Epithelial cell of proximal tubule (primary cell): ENCODE measurements around the gene APLF. TPM values are rescaled to one million over a fixed set of nuclear protein-coding genes. Genes with fewer than 3 reads are reported as not detected.

Experiments
- DNase-seq: peaks from one replicate; pipeline ENCODE4 v3.0.0-alpha.2; 2011; ENCODE audit warnings: low read depth
- H3K4me3 ChIP-seq: 2 replicates; pipeline ENCODE4 v1.5.1; 2011; ENCODE audit warnings: low read depth, mild to moderate bottlenecking, low read length
- CTCF ChIP-seq: conservative IDR thresholded peaks from 2 replicates; pipeline ENCODE4 v1.5.1; 2012; ENCODE audit warnings: low read depth, mild to moderate bottlenecking, low read length
- total RNA-seq: library from RNA; depleted of rRNA; stranded (reverse); fragments of >200 nt; gene quantifications from 2 replicates; pipeline ENCODE4 v1.2.3, GENCODE V29; 2015

APLF gene
- total RNA-seq, 1 donor from 2014 or later: 5.1 TPM

GRCh38 chr2:68431316-68431972 is 35.9 kb upstream of the APLF start:
- no peak overlapping the region for H3K4me3 ChIP-seq
- TF ChIP-seq CTCF: no peak
- no peak for DNase-seq

- no peak for DNase-seq
- TF ChIP-seq CTCF: no peak
- no peak overlapping the region for H3K4me3 ChIP-seq
Measured at GRCh38 chr2:68432696-68433658, 34.4 kb upstream of the APLF start.

GRCh38 chr2:68434981-68435380 is 32.4 kb upstream of the APLF start:
- DNase-seq: no peak
- no peak for TF ChIP-seq CTCF
- no peak overlapping the region for H3K4me3 ChIP-seq

GRCh38 chr2:68435615-68436014 is 31.8 kb upstream of the APLF start:
- no peak overlapping the region for H3K4me3 ChIP-seq
- no peak for TF ChIP-seq CTCF
- DNase-seq: no peak

- no peak overlapping the region for H3K4me3 ChIP-seq
- DNase-seq: no peak
- no peak for TF ChIP-seq CTCF
Measured at GRCh38 chr2:68436270-68436669, 31.1 kb upstream of the APLF start.

- no peak overlapping the region for H3K4me3 ChIP-seq
- no peak for TF ChIP-seq CTCF
- no peak for DNase-seq
Measured at GRCh38 chr2:68438455-68439303, 28.7 kb upstream of the APLF start.
